SKM-1 treated with dmso at 0.1 percent for 144 hours (cell line): ENCODE measurements around the gene IL17D.

Source experiments
- DNase-seq: peaks from one replicate; lab custom pipeline; 2025; ENCODE audit not compliant: unreplicated experiment; lab: John Stamatoyannopoulos, UW

The IL17D gene

GRCh38 chr13:20689291-20689690 is 14.2 kb upstream of the IL17D start:
- DNase-seq = no peak

- DNase-seq = no peak
Measured at GRCh38 chr13:20691616-20692015, 11.9 kb upstream of the IL17D start.

DNA sequence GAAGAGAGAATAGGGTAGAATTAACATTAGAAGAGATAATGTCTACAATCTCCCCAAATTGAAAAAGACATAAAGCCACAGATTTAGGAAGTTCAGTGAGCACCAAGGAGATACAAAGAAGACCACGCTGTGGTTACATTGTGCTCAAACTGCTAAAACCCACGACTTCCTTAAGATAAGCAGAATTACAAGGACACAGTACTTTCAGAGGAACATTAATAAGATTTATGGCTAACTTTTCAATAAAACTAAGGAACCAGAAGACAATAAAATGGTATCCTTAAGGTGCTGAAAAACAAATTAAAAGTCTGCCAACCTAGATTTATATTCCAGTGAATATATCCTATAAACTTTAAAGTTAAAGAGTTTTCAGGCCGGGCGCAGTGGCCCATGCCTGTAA is 7.4 kb upstream of the IL17D start:
- DNase-seq = no peak

GRCh38 chr13:20699715-20700114 is 3.8 kb upstream of the IL17D start:
- DNase-seq = no peak

DNA sequence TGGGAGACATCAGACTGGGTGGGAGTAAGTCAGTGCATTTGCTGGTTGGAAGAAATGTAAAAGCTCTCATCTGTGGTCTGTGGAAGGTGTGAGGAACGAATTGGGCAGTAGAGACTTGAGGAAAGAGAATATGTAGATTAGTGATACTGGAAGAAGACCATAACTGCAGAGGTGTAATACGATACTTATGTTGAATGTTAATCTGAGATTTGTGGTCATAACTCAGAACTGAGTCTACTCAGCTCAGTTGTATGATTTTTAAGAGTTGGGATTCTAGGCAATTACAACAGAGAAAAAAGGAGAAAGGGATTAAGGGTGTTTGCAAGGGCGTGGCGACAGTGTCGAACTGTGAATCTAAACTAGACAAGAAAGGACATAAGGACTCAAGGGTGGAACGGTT is 3.2 kb upstream of the IL17D start:
- DNase-seq = no peak

GRCh38 chr13:20701461-20701860 is 2.0 kb upstream of the IL17D start:
- DNase-seq = no peak

GRCh38 chr13:20702530-20702914 is 977 bp upstream of the IL17D start:
- no peak for DNase-seq

DNA sequence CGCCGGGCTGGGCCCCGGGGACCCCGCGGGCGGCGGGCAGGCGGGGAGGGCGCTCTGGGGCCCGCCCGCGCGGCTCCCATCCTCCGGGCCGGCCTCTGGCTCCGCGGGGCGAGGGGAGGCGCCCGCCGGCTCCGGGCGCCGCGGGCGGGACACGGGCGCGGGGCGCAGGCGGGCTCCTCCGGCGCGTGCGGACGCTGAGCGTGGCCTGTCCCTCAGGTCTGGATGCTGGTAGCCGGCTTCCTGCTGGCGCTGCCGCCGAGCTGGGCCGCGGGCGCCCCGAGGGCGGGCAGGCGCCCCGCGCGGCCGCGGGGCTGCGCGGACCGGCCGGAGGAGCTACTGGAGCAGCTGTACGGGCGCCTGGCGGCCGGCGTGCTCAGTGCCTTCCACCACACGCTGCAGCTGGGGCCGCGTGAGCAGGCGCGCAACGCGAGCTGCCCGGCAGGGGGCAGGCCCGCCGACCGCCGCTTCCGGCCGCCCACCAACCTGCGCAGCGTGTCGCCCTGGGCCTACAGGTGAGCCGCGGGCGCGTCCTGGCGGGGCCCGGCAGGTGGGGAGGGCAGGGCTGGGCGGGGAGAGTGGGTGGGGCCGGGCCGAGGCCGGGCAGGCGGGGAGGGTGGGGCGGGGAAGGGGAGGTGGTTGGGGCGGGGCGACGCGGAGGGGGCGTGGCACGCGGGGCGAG is 420 bp downstream of the IL17D start:
- DNase-seq = peak; percentile 38

GRCh38 chr13:20704459-20705069 is 1.1 kb downstream of the IL17D start:
- no peak for DNase-seq

- no peak for DNase-seq
Measured at GRCh38 chr13:20706661-20707060, 3.2 kb downstream of the IL17D start.

DNA sequence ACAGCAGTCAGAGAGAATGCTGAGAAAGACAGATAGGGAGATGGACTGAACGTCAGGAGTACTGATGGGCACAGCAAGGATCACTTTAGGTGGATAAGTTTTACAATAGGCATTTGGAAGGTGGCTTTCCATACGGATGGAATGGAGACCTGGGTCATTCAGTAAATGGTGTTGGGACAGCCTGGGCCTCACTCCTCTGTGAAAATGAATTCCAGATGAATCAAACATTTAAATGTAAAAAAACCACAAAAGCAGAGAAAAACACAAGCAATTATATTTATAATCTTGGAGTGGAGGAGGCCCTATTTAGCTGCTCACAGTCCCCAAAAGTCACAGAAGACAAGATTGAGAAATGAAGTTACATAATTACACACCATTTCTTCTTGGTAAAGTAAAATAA is 4.7 kb downstream of the IL17D start:
- DNase-seq = no peak

- DNase-seq = no peak
Measured at GRCh38 chr13:20709369-20709768, 5.9 kb downstream of the IL17D start.

DNA sequence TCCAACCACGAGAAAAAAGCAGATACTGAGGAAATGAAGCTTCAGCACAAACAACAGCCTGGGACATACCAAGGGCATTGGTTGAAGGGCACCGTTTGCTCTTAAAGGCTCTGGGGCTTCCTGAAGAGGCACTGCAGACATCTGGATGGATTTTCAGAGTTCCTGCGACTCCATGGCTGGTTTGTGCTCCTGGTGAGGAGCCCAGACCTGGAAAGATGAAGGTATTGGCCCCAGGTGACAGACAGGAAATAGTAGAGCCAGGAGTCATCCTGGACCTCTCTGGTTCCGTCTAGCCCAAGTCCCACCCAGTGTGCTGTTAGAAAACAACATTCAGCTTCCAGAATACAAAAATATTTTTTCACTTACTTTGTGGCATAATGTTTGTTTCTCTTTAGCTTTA is 6.3 kb downstream of the IL17D start:
- no peak for DNase-seq

DNA sequence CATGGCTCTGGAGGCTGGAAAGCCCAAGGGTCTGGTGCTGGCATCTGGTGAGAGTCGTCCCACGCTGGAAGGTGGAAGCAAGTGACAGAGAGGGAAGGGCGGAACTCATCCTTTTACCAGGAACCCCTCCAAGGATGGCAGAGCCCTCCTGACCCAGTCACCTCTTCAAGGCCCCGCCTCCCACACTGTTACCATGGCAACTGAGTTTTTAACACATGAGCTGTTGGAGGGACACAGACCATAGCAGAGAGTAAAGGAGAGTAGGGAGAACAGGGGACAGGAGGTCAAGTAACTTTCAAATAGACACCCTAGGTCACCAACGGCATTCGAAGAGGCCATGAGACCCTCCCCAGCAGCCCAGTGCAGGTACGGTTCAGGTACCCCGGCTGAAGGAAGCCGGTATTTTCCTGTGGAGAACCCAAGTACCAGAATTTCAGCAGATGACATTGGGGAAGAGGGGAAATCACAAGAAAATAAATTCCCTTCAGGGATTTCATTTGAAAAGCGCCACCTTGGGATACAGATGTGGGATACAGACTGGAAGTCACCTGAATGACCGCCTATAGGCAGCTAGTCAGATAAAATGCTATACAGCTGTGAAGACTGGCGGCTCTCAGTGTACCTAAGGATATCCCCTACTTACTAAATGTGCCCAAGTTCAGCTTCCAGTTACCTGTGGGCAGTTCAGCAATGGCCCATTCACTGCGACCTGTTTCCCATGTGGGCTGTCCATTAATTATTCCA is 8.0 kb downstream of the IL17D start:
- DNase-seq = no peak

GRCh38 chr13:20713014-20713376 is 9.5 kb downstream of the IL17D start:
- no peak for DNase-seq

DNA sequence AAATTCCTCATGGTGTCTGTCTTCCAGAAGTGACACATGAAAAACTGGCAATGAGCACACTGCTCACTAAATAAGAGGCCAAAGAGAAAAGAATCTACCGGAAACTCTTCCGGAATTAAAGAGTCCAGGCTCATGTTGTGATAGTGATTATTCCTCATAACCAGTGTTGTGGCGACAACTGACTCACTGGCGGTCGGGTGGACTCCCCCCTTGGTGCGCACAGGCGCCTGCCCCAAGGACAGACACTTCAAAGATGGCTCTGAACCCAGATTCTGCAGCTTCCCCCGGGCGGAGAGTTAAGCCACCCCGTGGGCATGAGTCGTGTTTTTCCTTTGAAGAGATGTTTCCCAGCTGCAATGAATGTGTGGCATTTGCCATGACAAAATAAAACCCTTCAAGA is 10.3 kb downstream of the IL17D start:
- DNase-seq = no peak

- no peak for DNase-seq
Measured at GRCh38 chr13:20714161-20714560, 10.7 kb downstream of the IL17D start.

DNA sequence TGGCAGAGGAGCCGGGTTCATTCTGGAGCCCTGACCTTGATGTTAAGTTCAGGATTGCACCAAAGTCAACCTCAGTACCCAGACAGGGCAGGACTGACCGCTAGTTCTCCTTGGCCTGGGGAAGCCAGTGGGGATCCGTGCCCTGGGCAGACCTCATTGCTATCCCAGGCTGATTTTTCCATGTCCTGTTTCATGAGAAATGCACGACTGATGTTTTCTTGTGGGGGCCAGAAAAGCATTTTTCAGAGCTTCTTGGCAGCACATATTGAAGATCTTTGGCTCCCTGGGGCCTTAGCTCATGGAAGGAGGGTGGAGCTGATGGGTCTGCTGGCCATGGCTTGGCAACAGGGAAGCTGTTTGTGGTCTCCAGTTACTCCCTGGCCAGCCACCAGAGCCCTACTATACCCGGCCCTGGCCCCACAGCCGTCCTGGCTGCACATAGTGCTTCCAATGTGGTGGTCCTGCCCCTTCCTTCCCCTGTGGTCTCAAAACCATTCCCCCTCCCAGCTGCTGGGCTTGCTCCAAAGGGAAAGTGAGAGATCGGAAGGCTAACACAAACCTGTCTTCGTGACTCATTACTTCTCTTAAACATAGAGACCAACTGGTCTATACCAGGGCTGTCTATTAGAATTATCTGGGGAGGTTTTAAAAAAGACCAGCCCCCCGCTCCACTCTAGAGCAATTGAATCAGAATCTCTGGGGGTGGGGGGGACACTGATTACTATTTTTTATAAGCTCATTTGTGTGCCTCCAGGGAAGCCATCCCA is 11.2 kb downstream of the IL17D start:
- no peak for DNase-seq

DNA sequence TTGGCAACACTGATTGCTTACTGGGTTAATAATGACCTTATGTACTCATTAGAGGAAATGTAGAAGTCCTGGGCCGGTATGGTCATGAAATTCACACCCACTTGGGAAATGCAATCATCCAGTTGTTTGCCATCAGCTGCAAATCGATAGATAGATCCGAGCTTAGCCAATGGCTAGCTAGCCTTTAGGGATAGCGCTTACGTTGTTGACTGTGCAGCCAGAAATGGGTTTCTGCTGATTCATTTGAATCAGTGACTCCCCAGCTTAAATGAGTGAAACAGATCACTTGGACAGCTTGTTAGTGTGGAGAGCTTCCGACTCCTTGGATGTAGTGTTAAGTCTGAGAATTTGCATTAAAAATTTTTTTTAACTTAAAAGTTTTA is 11.8 kb downstream of the IL17D start:
- DNase-seq = no peak

DNA sequence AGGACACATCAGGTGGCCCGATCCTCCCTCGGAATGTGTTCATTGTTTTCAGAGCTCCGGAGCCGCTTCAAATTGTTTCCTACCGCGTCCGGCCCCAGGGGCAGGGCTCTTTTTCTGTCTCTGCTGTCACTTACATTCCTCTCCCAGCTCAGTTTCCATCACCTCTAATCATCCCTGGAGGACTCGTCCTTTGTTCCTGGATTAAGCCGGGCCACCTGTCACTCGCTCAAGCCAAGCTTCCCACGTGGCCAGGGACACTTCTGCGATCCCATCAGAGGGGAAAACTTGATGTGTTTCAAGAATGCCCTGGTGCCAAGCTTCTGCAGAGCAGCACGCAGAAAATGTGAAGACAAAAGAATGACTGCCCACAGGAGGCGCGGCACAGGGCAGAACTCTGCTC is 13.5 kb downstream of the IL17D start:
- DNase-seq = no peak

GRCh38 chr13:20717581-20718542 is 14.4 kb downstream of the IL17D start:
- no peak for DNase-seq
